ENCODE results near the gene IQGAP2.

DNA sequence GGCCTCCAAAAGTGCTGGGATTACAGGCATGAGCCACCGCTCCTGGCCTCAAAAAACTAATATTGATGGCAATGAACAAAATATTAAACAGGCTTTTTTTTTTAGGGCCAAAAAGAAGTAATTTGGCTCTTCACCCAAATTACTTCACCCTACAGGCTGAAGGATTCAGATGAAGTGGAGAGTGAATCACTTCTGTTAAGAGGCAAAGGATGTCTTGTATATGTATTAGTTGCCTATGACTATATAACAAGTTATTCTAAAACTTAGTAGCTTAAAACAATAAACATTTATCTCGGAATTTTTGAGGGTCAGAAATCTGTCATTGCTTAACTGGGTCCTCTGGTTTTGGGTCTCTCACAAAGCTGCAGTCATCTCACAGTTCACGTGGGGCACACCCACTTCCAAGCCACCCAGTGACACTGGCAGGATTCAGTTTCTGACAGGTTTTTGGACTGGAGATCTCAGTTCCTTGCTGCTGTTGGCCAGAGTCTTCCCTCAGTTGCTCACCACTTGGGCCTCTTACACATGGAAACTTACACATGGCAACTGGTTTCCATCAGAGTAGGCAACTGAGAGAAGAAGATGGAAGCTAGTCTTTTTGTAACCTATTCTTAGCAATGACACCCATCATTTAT lies 66.7 kb downstream of the IQGAP2 start:
- TF ChIP-seq, protein P1, sequence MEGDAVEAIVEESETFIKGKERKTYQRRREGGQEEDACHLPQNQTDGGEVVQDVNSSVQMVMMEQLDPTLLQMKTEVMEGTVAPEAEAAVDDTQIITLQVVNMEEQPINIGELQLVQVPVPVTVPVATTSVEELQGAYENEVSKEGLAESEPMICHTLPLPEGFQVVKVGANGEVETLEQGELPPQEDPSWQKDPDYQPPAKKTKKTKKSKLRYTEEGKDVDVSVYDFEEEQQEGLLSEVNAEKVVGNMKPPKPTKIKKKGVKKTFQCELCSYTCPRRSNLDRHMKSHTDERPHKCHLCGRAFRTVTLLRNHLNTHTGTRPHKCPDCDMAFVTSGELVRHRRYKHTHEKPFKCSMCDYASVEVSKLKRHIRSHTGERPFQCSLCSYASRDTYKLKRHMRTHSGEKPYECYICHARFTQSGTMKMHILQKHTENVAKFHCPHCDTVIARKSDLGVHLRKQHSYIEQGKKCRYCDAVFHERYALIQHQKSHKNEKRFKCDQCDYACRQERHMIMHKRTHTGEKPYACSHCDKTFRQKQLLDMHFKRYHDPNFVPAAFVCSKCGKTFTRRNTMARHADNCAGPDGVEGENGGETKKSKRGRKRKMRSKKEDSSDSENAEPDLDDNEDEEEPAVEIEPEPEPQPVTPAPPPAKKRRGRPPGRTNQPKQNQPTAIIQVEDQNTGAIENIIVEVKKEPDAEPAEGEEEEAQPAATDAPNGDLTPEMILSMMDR (IDR thresholded peaks at IDR 0.05; ENCODE audit: low read depth, low read length, poor library complexity, severe bottlenecking): no peak
- TF ChIP-seq EZH2phosphoT487 (IDR thresholded peaks at IDR 0.05; ENCODE audit: borderline replicate concordance, low read length): no peak

Measured in DOHH2 (cell line).